MM.1S (cell line): ENCODE measurements around the gene ELOVL2.

Experiments used
- DNase-seq: peaks from one replicate; pipeline ENCODE4 v3.0.0-alpha.2; 2015
- H2AFZ ChIP-seq: fragments of 300-600 bp; sonication (generic); 2 replicates; pipeline ENCODE4 v1.6.0; 2016; ENCODE audit warnings: antibody characterized with exemption, low read length
- H3F3A ChIP-seq: fragments of 300-600 bp; sonication (generic); 2 replicates; pipeline ENCODE4 v1.6.1; 2016; ENCODE audit warnings: mild to moderate bottlenecking, antibody characterized with exemption, low read length, moderate library complexity, mixed read lengths; ENCODE audit not compliant: insufficient read depth
- H3K27ac ChIP-seq: fragments of 300-600 bp; sonication (generic); 2 replicates; pipeline ENCODE4 v1.5.1; 2016; ENCODE audit warnings: mild to moderate bottlenecking, low read length
- H3K27me3 ChIP-seq: fragments of 300-600 bp; sonication (generic); replicated peaks from 2 replicates; pipeline ENCODE4 v1.6.0; 2016; ENCODE audit warnings: low read length; ENCODE audit not compliant: insufficient read depth
- H3K36me3 ChIP-seq: fragments of 300-600 bp; sonication (generic); replicated peaks from 2 replicates; pipeline ENCODE4 v1.6.1; 2016; ENCODE audit warnings: mild to moderate bottlenecking, low read length, mixed read lengths; ENCODE audit not compliant: insufficient read depth
- H3K4me1 ChIP-seq: fragments of 300-600 bp; sonication (generic); 2 replicates; pipeline ENCODE4 v1.6.1; 2016; ENCODE audit warnings: low read length, mixed read lengths
- H3K4me2 ChIP-seq: fragments of 300-600 bp; sonication (generic); 2 replicates; pipeline ENCODE4 v1.6.0; 2016; ENCODE audit warnings: low read depth, low read length
- H3K4me3 ChIP-seq: fragments of 300-600 bp; sonication (generic); 2 replicates; pipeline ENCODE4 v1.5.1; 2016; ENCODE audit warnings: low read length, mixed read lengths
- H3K79me2 ChIP-seq: fragments of 300-600 bp; sonication (generic); 2 replicates; pipeline ENCODE4 v1.6.1; 2016; ENCODE audit warnings: mixed run types, low read length, mixed read lengths
- H3K9ac ChIP-seq: fragments of 300-600 bp; sonication (generic); 2 replicates; pipeline ENCODE4 v1.6.1; 2016; ENCODE audit warnings: low read length, mixed read lengths
- H3K9me2 ChIP-seq: fragments of 300-600 bp; sonication (generic); replicated peaks from 2 replicates; pipeline ENCODE4 v1.6.1; 2016; ENCODE audit warnings: mild to moderate bottlenecking, low read length, mixed read lengths; ENCODE audit not compliant: insufficient read depth
- H3K9me3 ChIP-seq: fragments of 300-600 bp; sonication (generic); replicated peaks from 2 replicates; pipeline ENCODE4 v1.6.1; 2016; ENCODE audit warnings: mild to moderate bottlenecking, low read length, mixed read lengths; ENCODE audit not compliant: insufficient read depth
- H4K20me1 ChIP-seq: fragments of 300-600 bp; sonication (generic); 2 replicates; pipeline ENCODE4 v1.6.1; 2016; ENCODE audit warnings: mild to moderate bottlenecking, low read length, moderate library complexity, mixed read lengths; ENCODE audit not compliant: insufficient read depth
- EZH2 ChIP-seq: fragments of 300-600 bp; sonication (generic); optimal IDR thresholded peaks from 2 replicates; pipeline ENCODE3; 2017; ENCODE audit warnings: low read depth, mild to moderate bottlenecking, antibody characterized with exemption, low read length, mixed read lengths
- EZH2phosphoT487 ChIP-seq: fragments of 300-600 bp; sonication (generic); IDR thresholded peaks from 2 replicates; pipeline ENCODE4 v1.6.1; 2018; ENCODE audit warnings: antibody characterized with exemption, low read length
- TF ChIP-seq, protein P1 (sequence below): fragments of 300-600 bp; sonication (generic); IDR thresholded peaks from 2 replicates; pipeline ENCODE4 v1.5.1; 2016; ENCODE audit warnings: antibody characterized with exemption, low read length, mixed read lengths

Gene ELOVL2

DNA sequence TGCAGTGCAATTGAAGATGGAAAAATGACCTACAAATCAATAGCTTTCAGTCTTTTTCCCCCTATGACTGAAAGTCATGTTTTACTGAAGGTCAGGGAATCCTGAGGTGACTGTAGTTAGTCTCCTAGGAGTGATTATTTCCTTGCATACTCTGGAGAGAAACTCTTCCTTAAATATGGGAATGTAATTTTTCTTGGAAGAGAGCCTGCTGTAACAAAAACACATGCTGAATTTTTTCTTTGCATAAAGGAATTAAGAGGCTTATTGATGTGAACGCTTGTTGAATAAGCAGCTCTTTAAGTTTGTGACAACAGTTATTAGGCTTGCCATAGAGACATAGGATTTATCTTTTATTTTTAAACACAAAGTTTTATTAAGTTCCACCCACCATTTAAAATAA is 64.5 kb downstream of the ELOVL2 start:
- Histone ChIP-seq H3K27me3 (0 out of 2 replicates have a peak, but pooled peaks cover 7% of the 10 kb centered on the region), H3K4me3 (no peak overlapping the region), H3K79me2 (no peaks in the 10 kb centered on the region), H3F3A (no peaks in the 10 kb centered on the region), H4K20me1 (no peaks in the 10 kb centered on the region), H3K9ac (no peak overlapping the region), H2AFZ (no peak overlapping the region), H3K27ac (no peak overlapping the region), H3K9me3 (no peaks in the 10 kb centered on the region), H3K4me1 (peaks cover 3% of the 10 kb centered on the region; the same call in 1 of the 2 replicates), H3K36me3 (no peaks in the 10 kb centered on the region), H3K9me2 (no peaks in the 10 kb centered on the region), H3K4me2 (no peak overlapping the region)
- no peak for DNase-seq
- TF ChIP-seq EZH2 (no peak), EZH2phosphoT487 (no peak)
- TF ChIP-seq, protein P1, sequence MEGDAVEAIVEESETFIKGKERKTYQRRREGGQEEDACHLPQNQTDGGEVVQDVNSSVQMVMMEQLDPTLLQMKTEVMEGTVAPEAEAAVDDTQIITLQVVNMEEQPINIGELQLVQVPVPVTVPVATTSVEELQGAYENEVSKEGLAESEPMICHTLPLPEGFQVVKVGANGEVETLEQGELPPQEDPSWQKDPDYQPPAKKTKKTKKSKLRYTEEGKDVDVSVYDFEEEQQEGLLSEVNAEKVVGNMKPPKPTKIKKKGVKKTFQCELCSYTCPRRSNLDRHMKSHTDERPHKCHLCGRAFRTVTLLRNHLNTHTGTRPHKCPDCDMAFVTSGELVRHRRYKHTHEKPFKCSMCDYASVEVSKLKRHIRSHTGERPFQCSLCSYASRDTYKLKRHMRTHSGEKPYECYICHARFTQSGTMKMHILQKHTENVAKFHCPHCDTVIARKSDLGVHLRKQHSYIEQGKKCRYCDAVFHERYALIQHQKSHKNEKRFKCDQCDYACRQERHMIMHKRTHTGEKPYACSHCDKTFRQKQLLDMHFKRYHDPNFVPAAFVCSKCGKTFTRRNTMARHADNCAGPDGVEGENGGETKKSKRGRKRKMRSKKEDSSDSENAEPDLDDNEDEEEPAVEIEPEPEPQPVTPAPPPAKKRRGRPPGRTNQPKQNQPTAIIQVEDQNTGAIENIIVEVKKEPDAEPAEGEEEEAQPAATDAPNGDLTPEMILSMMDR: no peak

- no peak overlapping the region for H3K9ac ChIP-seq
- H3K9me2 ChIP-seq: no peaks in the 10 kb centered on the region
- TF ChIP-seq EZH2 (no peak), EZH2phosphoT487 (no peak)
- TF ChIP-seq, protein P1: no peak
- H2AFZ ChIP-seq: no peak overlapping the region
- H3K27me3 ChIP-seq: no peaks in the 10 kb centered on the region
- H3K79me2 ChIP-seq: no peaks in the 10 kb centered on the region
- H3K9me3 ChIP-seq: no peaks in the 10 kb centered on the region
- peaks cover 3% of the 10 kb centered on the region; the same call in 1 of the 2 replicates for H3K4me1 ChIP-seq
- no peaks in the 10 kb centered on the region for H3F3A ChIP-seq
- DNase-seq: no peak
- no peak overlapping the region for H3K4me2 ChIP-seq
- no peaks in the 10 kb centered on the region for H4K20me1 ChIP-seq
- no peak overlapping the region for H3K27ac ChIP-seq
- H3K4me3 ChIP-seq: no peak overlapping the region
- H3K36me3 ChIP-seq: no peaks in the 10 kb centered on the region
These were observed 66.7 kb downstream of the ELOVL2 start for GRCh38 chr6:10977231-10977968.

DNA sequence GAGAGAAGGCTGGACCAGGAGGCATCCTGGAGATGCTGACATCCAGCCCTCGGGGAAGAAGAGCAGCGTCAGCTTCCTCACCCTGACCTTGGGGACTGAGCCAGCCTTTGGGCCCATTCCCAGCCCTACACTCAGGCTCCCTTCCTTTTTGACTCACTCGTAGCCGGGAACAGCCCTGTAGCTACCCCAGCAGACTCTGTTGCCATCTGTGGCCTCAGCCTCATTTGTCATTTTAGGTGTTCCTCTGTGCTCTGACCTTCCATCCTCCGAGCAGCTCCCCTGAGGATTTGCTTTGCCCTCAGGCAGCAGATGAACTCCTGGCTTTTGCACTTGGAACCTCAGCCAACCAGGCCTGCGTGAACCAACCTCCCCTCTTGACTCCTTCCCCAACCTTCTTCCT is 67.5 kb downstream of the ELOVL2 start:
- H2AFZ ChIP-seq: no peak overlapping the region
- no peaks in the 10 kb centered on the region for H3K9me3 ChIP-seq
- no peak overlapping the region for H3K27ac ChIP-seq
- no peaks in the 10 kb centered on the region for H3K79me2 ChIP-seq
- H3K9me2 ChIP-seq: no peaks in the 10 kb centered on the region
- no peak overlapping the region for H3K4me3 ChIP-seq
- no peaks in the 10 kb centered on the region for H3K27me3 ChIP-seq
- TF ChIP-seq, protein P1: no peak
- TF ChIP-seq EZH2phosphoT487: no peak
- TF ChIP-seq EZH2: no peak
- no peaks in the 10 kb centered on the region for H3F3A ChIP-seq
- H3K9ac ChIP-seq: no peak overlapping the region
- no peaks in the 10 kb centered on the region for H4K20me1 ChIP-seq
- no peak overlapping the region for H3K4me2 ChIP-seq
- DNase-seq: no peak
- H3K4me1 ChIP-seq: peaks cover 1% of the 10 kb centered on the region; the same call in 1 of the 2 replicates
- H3K36me3 ChIP-seq: no peaks in the 10 kb centered on the region
